Effector memory CD4-positive, alpha-beta T cell (primary cell): ENCODE measurements around the gene EIF2D.
A peak's percentile ranks its signal among the peaks of the same experiment; 100 is the strongest.

Experiments
- DNase-seq, 3 donors: peaks; one replicate each; pipeline ENCODE4 v3.0.0-alpha.2; 2020
- H3K27ac ChIP-seq: 2 replicates; pipeline ENCODE4 v1.7.0; 2013; ENCODE audit warnings: mild to moderate bottlenecking, low read length, moderate library complexity; ENCODE audit not compliant: insufficient read depth, poor library complexity, severe bottlenecking
- H3K27me3 ChIP-seq: replicated peaks from 2 replicates; pipeline ENCODE4 v1.7.0; 2013; ENCODE audit warnings: mild to moderate bottlenecking, low read length; ENCODE audit not compliant: insufficient read depth, control insufficient read depth, poor library complexity, severe bottlenecking
- H3K36me3 ChIP-seq: 2 replicates; pipeline ENCODE4 v1.7.0; 2013; ENCODE audit warnings: mild to moderate bottlenecking, low read length, moderate library complexity; ENCODE audit not compliant: control insufficient read depth, insufficient read depth
- H3K4me1 ChIP-seq: 2 replicates; pipeline ENCODE4 v1.7.0; 2013; ENCODE audit warnings: low read length, mild to moderate bottlenecking; ENCODE audit not compliant: control insufficient read depth, insufficient read depth, poor library complexity, severe bottlenecking
- H3K4me3 ChIP-seq: 2 replicates; pipeline ENCODE4 v1.7.0; 2013; ENCODE audit warnings: low read length, low read depth, mild to moderate bottlenecking; ENCODE audit not compliant: insufficient read depth, poor library complexity, severe bottlenecking
- H3K9me3 ChIP-seq: 2 replicates; pipeline ENCODE4 v1.7.0; 2013; ENCODE audit warnings: mild to moderate bottlenecking, low read length, moderate library complexity; ENCODE audit not compliant: control insufficient read depth

EIF2D gene

GRCh38 chr1:206559672-206559995 lies 52.6 kb downstream of the EIF2D start:
- DNase-seq, result no peak

GRCh38 chr1:206558794-206559671 lies 53.2 kb downstream of the EIF2D start:
- peaks cover 78% of the 10 kb centered on the region for H3K4me1 ChIP-seq
- peak overlapping the region; percentile 94 for H3K27ac ChIP-seq

More at GRCh38 chr1:206559672-206559995, 52.6 kb downstream of the EIF2D start:
- peaks cover 25% of the 10 kb centered on the region for H3K36me3 ChIP-seq
- H3K9me3 ChIP-seq, result no peaks in the 10 kb centered on the region
- H3K27me3 ChIP-seq, result no peaks in the 10 kb centered on the region
- peak overlapping the region; percentile 94 for H3K27ac ChIP-seq
- peaks cover 81% of the 10 kb centered on the region for H3K4me1 ChIP-seq
- H3K4me3 ChIP-seq, result peak overlapping the region; percentile 95

GRCh38 chr1:206557636-206558473 lies 54.4 kb downstream of the EIF2D start:
- peaks cover 17% of the 10 kb centered on the region for H3K36me3 ChIP-seq
- DNase-seq, result peak in 2 of 3 donors; percentile 25 to 36
- H3K4me1 ChIP-seq, result peaks cover 71% of the 10 kb centered on the region

More at GRCh38 chr1:206558794-206559671, 53.2 kb downstream of the EIF2D start:
- H3K4me3 ChIP-seq, result peak overlapping the region; percentile 95
- DNase-seq, result no peak
- no peaks in the 10 kb centered on the region for H3K27me3 ChIP-seq
- no peaks in the 10 kb centered on the region for H3K9me3 ChIP-seq
- H3K36me3 ChIP-seq, result peaks cover 19% of the 10 kb centered on the region

GRCh38 chr1:206556750-206557635 lies 55.3 kb downstream of the EIF2D start:
- no peaks in the 10 kb centered on the region for H3K27me3 ChIP-seq
- peaks cover 67% of the 10 kb centered on the region for H3K4me1 ChIP-seq
- H3K27ac ChIP-seq, result peak overlapping the region; percentile 94
- peaks cover 11% of the 10 kb centered on the region for H3K36me3 ChIP-seq
- no peaks in the 10 kb centered on the region for H3K9me3 ChIP-seq
- H3K4me3 ChIP-seq, result peak overlapping the region; percentile 95
- DNase-seq, result peak; percentile 77 to 81 (median 81)

More at GRCh38 chr1:206557636-206558473, 54.4 kb downstream of the EIF2D start:
- no peaks in the 10 kb centered on the region for H3K9me3 ChIP-seq
- H3K27me3 ChIP-seq, result no peaks in the 10 kb centered on the region
- peak overlapping the region; percentile 94 for H3K27ac ChIP-seq
- peak overlapping the region; percentile 95 for H3K4me3 ChIP-seq

GRCh38 chr1:206556047-206556749 lies 56.1 kb downstream of the EIF2D start:
- H3K27ac ChIP-seq, result peak overlapping the region; percentile 94
- H3K4me1 ChIP-seq, result peaks cover 68% of the 10 kb centered on the region
- no peaks in the 10 kb centered on the region for H3K9me3 ChIP-seq
- H3K27me3 ChIP-seq, result no peaks in the 10 kb centered on the region
- peak overlapping the region; percentile 95 for H3K4me3 ChIP-seq
- peaks cover 6% of the 10 kb centered on the region for H3K36me3 ChIP-seq
- DNase-seq, result no peak

GRCh38 chr1:206555473-206555935 lies 56.8 kb downstream of the EIF2D start:
- Histone ChIP-seq H3K27ac (peak overlapping the region; percentile 94), H3K4me1 (peaks cover 61% of the 10 kb centered on the region), H3K36me3 (no peaks in the 10 kb centered on the region), H3K4me3 (peak overlapping the region; percentile 95), H3K27me3 (no peaks in the 10 kb centered on the region), H3K9me3 (no peaks in the 10 kb centered on the region)
- peak in 1 of 3 donors; percentile 20 for DNase-seq

GRCh38 chr1:206554701-206555472 lies 57.4 kb downstream of the EIF2D start:
- H3K9me3 ChIP-seq, result no peaks in the 10 kb centered on the region
- H3K27me3 ChIP-seq, result no peaks in the 10 kb centered on the region
- no peak for DNase-seq
- no peak overlapping the region for H3K4me3 ChIP-seq
- peaks cover 55% of the 10 kb centered on the region for H3K4me1 ChIP-seq
- H3K36me3 ChIP-seq, result no peaks in the 10 kb centered on the region
- peak overlapping the region; percentile 94 for H3K27ac ChIP-seq

- Histone ChIP-seq H3K4me3 (no peak overlapping the region), H3K4me1 (peaks cover 49% of the 10 kb centered on the region), H3K9me3 (no peaks in the 10 kb centered on the region), H3K27ac (peak overlapping the region; percentile 94), H3K36me3 (no peaks in the 10 kb centered on the region), H3K27me3 (no peaks in the 10 kb centered on the region)
- DNase-seq, result no peak
Observed at GRCh38 chr1:206554211-206554610, 58.1 kb downstream of the EIF2D start.
